ENCODE results near the gene PGM5.
"Not testable (repeated sequence)": the region's sequence is repeated elsewhere in the genome, so short reads cannot be mapped to it uniquely, and the experiment has no call there.

GRCh38 chr9:68351689-68352088, 4.7 kb upstream of the PGM5 start:
- TF ChIP-seq CTCF (conservative IDR thresholded peaks at IDR 0.05; ENCODE audit: low read depth, low read length); EZH2 (IDR thresholded peaks at IDR 0.05; ENCODE audit: borderline replicate concordance, low read depth, low read length, poor library complexity, severe bottlenecking): not testable (repeated sequence)

Measured in A673 (cell line).